Neuron (in vitro differentiated cells): ENCODE data around the gene MREG.
"Not testable (repeated sequence)": the region's sequence is repeated elsewhere in the genome, so short reads cannot be mapped to it uniquely, and the experiment has no call there.

Experiments
- H2AFZ ChIP-seq: one replicate; pipeline ENCODE4 v1.6.1; 2013; ENCODE audit warnings: low read depth, mild to moderate bottlenecking, inconsistent platforms, low read length, moderate library complexity
- H3K27me3 ChIP-seq: one replicate; pipeline ENCODE4 v1.6.1; 2013; ENCODE audit warnings: low read length; ENCODE audit not compliant: insufficient read depth
- H3K36me3 ChIP-seq: one replicate; pipeline ENCODE4 v1.6.1; 2013; ENCODE audit warnings: low read length; ENCODE audit not compliant: insufficient read depth
- H3K4me1 ChIP-seq: one replicate; pipeline ENCODE4 v1.6.1; 2013; ENCODE audit warnings: low read length; ENCODE audit not compliant: insufficient read depth
- H3K4me3 ChIP-seq: 2 replicates; pipeline ENCODE4 v1.5.1; 2013; ENCODE audit warnings: mild to moderate bottlenecking, low read length, moderate library complexity
- H3K9me3 ChIP-seq: one replicate; pipeline ENCODE4 v1.6.1; 2013; ENCODE audit warnings: low read length

The MREG gene

DNA sequence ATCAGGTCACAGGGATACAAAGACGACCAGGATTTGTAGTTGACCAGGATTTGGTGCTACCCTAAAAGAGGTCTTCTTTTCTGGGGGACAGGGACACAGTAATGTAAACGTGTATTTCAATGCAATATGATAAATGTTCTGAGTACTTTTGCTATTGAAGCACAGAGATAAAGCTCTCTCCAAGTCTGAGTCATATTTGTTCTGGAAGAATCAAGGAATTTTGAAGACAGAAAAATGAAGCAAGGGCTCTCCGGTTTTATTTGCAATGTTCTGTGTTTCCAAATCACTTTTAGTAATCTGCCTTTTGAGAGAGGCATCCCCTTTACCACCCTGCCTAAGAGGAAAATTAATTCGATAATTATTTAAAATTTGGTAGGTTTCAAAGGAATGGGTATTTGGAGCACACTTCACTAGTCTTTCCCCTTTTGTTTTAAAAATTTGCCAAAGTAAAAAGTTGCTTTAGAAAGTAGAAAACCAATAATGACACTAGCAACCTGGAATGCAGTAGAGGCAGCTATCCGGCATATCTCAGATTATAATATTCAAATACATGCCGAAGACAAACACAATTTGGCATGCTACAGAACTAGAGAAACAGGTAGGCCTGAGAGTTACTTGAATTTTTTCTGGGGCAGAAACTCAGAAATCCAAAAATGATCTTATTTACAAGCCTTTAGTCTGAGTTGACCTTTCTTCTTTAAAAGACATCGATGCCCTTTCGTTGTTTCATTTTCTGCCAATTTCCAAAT lies 82.7 kb downstream of the MREG start:
- Histone ChIP-seq H3K4me1 (no peaks in the 10 kb centered on the region), H3K27me3 (no peaks in the 10 kb centered on the region), H3K36me3 (no peaks in the 10 kb centered on the region), H3K9me3 (no peaks in the 10 kb centered on the region), H2AFZ (no peak overlapping the region), H3K4me3 (no peak overlapping the region)

- H2AFZ ChIP-seq, result no peak overlapping the region
- H3K27me3 ChIP-seq, result no peaks in the 10 kb centered on the region
- H3K4me1 ChIP-seq, result no peaks in the 10 kb centered on the region
- H3K4me3 ChIP-seq, result no peak overlapping the region
- no peaks in the 10 kb centered on the region for H3K9me3 ChIP-seq
- no peaks in the 10 kb centered on the region for H3K36me3 ChIP-seq
Observed at GRCh38 chr2:215929602-215930335, 83.6 kb downstream of the MREG start.

DNA sequence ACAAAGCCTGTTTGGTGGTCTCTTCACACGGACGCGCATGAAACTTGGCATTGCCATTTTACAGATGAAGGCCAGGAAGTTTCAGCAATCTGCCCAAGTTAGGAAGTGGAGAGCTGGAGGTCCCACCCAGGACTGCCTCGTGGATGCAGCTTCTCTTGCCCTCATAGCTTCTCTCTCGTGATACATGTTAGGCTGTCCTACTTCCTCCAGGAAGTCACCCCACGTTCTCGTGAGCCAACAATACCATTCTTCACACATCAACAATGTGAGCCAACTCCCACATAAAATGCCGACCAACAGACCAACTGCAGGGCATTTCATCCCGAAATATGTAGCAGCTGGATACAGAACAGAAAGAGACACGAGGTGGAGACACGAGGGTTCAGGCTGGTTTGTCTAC lies 85.3 kb downstream of the MREG start:
- Histone ChIP-seq H2AFZ (no peak overlapping the region), H3K9me3 (no peaks in the 10 kb centered on the region), H3K4me1 (no peaks in the 10 kb centered on the region), H3K4me3 (no peak overlapping the region), H3K36me3 (no peaks in the 10 kb centered on the region), H3K27me3 (no peaks in the 10 kb centered on the region)

- not testable (repeated sequence) for H3K9me3 ChIP-seq, H3K27me3 ChIP-seq, H3K4me3 ChIP-seq, H2AFZ ChIP-seq, H3K4me1 ChIP-seq, H3K36me3 ChIP-seq
Observed at GRCh38 chr2:215926992-215927391, 86.4 kb downstream of the MREG start.

- no peaks in the 10 kb centered on the region for H3K9me3 ChIP-seq
- H3K4me3 ChIP-seq, result no peak overlapping the region
- H2AFZ ChIP-seq, result no peak overlapping the region
- no peaks in the 10 kb centered on the region for H3K36me3 ChIP-seq
- H3K4me1 ChIP-seq, result no peaks in the 10 kb centered on the region
- H3K27me3 ChIP-seq, result no peaks in the 10 kb centered on the region
Observed at GRCh38 chr2:215921895-215922294, 91.5 kb downstream of the MREG start.

GRCh38 chr2:215920244-215921100 lies 92.9 kb downstream of the MREG start:
- Histone ChIP-seq H3K27me3 (no peaks in the 10 kb centered on the region), H3K4me1 (no peaks in the 10 kb centered on the region), H3K4me3 (no peak overlapping the region), H3K36me3 (no peaks in the 10 kb centered on the region), H3K9me3 (no peaks in the 10 kb centered on the region), H2AFZ (no peak overlapping the region)

- Histone ChIP-seq H2AFZ (no peak overlapping the region), H3K4me3 (no peak overlapping the region), H3K27me3 (no peaks in the 10 kb centered on the region), H3K4me1 (no peaks in the 10 kb centered on the region), H3K36me3 (no peaks in the 10 kb centered on the region), H3K9me3 (no peaks in the 10 kb centered on the region)
Observed at GRCh38 chr2:215919624-215920243, 93.6 kb downstream of the MREG start.

DNA sequence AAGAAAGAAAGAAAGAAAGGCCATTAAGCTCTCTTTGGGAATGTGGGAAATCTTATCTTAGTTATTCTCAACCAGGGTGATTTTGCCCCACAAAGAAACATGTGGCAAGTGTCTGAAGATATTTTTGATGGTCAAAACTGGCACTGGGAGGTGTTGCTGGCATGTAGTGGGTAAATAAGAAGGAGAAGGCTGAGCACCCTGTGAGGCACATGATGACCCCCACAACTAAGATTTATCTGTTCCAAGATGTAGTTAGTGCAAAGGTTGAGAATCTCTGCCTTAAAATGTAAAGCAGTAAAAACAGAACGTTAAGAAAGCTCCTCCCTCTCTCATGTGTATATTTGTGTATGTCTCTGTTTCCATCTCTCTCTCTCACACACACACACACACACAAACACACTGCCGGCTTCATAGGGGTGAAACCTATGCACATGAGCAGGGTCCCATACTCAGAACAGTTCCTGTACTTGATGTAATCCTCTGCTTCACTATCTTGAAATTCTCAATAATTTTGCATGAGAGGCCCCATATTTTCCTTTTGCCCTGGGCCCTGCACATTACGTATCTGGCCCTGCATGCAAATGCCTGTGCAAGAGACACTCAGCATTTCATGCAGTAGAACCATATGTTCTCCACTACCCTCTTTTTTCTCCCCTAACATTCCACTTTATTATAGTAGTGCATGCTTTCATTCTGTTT lies 94.3 kb downstream of the MREG start:
- H2AFZ ChIP-seq, result no peak overlapping the region
- H3K4me3 ChIP-seq, result no peak overlapping the region
- H3K4me1 ChIP-seq, result no peaks in the 10 kb centered on the region
- no peaks in the 10 kb centered on the region for H3K27me3 ChIP-seq
- H3K36me3 ChIP-seq, result no peaks in the 10 kb centered on the region
- H3K9me3 ChIP-seq, result no peaks in the 10 kb centered on the region

GRCh38 chr2:215917953-215918620 lies 95.3 kb downstream of the MREG start:
- no peaks in the 10 kb centered on the region for H3K36me3 ChIP-seq
- H3K9me3 ChIP-seq, result no peaks in the 10 kb centered on the region
- H3K27me3 ChIP-seq, result no peaks in the 10 kb centered on the region
- H2AFZ ChIP-seq, result no peak overlapping the region
- no peak overlapping the region for H3K4me3 ChIP-seq
- no peaks in the 10 kb centered on the region for H3K4me1 ChIP-seq

DNA sequence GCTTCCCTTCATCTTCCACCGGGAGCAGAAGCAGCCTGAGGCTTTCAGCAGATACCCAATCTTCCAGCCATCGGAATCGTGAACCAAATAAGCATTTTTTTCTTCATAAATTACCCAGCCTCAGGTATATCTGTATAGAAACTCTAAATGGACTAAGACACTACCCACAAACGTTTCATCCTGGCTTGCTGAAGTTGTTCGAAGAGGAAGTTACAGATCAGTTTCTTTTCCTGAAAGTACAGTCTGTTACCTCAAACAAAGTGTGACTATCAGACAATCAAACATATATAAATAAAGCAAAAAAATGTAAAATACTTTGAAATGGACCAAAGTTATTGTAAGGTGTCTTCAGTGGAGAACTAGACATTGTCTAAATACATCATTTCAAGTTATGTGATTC lies 97.9 kb downstream of the MREG start:
- no peak overlapping the region for H2AFZ ChIP-seq
- no peaks in the 10 kb centered on the region for H3K4me1 ChIP-seq
- no peaks in the 10 kb centered on the region for H3K36me3 ChIP-seq
- no peaks in the 10 kb centered on the region for H3K27me3 ChIP-seq
- H3K4me3 ChIP-seq, result no peak overlapping the region
- H3K9me3 ChIP-seq, result peaks cover 3% of the 10 kb centered on the region

- Histone ChIP-seq H3K4me3 (no peak overlapping the region), H3K9me3 (peaks cover 3% of the 10 kb centered on the region), H3K36me3 (no peaks in the 10 kb centered on the region), H2AFZ (no peak overlapping the region), H3K4me1 (no peaks in the 10 kb centered on the region), H3K27me3 (no peaks in the 10 kb centered on the region)
Observed at GRCh38 chr2:215914777-215915165, 98.6 kb downstream of the MREG start.
